Adrenal gland (tissue), 12 donors: Measurements from ENCODE around the gene ZNF813. TPM values are rescaled to one million over a fixed set of nuclear protein-coding genes. Genes with fewer than 3 reads are reported as not detected.
A peak's percentile ranks its signal among the peaks of the same experiment; 100 is the strongest.

ENCODE experiments used
- DNase-seq, 7 donors: peaks; one replicate each; pipeline ENCODE4 v3.0.0-alpha.2; 2019 to 2020
- H3K27ac ChIP-seq, 5 donors: fragments of 200-600 bp; sonication (generic) in 4 of 5; 1 replicate in 3 of 5; 2 replicates in 2 of 5; pipeline versions ENCODE4 v1.5.1 to v1.8.0; 2016 to 2020; ENCODE audit warnings: mild to moderate bottlenecking in 1 of 5
- H3K27me3 ChIP-seq: fragments of 200-600 bp; 2 replicates; pipeline ENCODE4 v1.8.0; 2021
- H3K36me3 ChIP-seq, 2 donors: fragments of 200-600 bp; replicated peaks in 1 of 2; 1 replicate in 1 of 2; 2 replicates in 1 of 2; pipeline versions ENCODE4 v1.5.1 to v1.8.0; 2018 to 2022
- H3K4me1 ChIP-seq, 2 donors: fragments of 200-600 bp; replicated peaks in 1 of 2; 1 replicate in 1 of 2; 2 replicates in 1 of 2; pipeline versions ENCODE4 v1.5.1 to v1.8.0; 2018 to 2021
- H3K4me3 ChIP-seq, 4 donors: fragments of 200-600 bp; sonication (generic) in 3 of 4; one replicate each; pipeline ENCODE4 v1.5.1; 2016 to 2018
- H3K9me3 ChIP-seq, 3 donors: fragments of 200-600 bp; sonication (generic) in 1 of 3; replicated peaks in 1 of 3; 1 replicate in 2 of 3; 2 replicates in 1 of 3; pipeline versions ENCODE4 v1.5.1 to v1.8.0; 2016 to 2021
- CTCF ChIP-seq, 6 experiments: fragments of 450-650 bp in 4 of 6; fragments of 200-600 bp in 2 of 6; sonication (generic) in 1 of 6; IDR thresholded peaks; 1 replicate in 5 of 6; 2 replicates in 1 of 6; pipeline versions ENCODE4 v1.5.1 to v1.8.0; 2016 to 2021; ENCODE audit warnings: antibody characterized with exemption in 6 of 6, mild to moderate bottlenecking in 2 of 6, moderate library complexity in 1 of 6
- POLR2A ChIP-seq, 2 donors: fragments of 450-650 bp; IDR thresholded peaks; one replicate each; pipeline ENCODE4 v1.6.1; 2017; ENCODE audit warnings: antibody characterized with exemption in 2 of 2, mild to moderate bottlenecking in 2 of 2, moderate library complexity in 1 of 2
- WGBS, 4 donors: extraction: QIAGEN DNeasy Blood & Tissue Kit in 2 of 4; methylation state at CpG; one replicate each; pipeline versions ENCODE4 v1.1.5 to v1.1.7; 2013 to 2017; 5-methylcytosine and 5-hydroxymethylcytosine counted together
- intact Hi-C, 2 donors: fragments of 100-400 bp; cut with DNase I; formaldehyde crosslinking; loops; one replicate each; pipeline versions ENCODE4 v1.14.1 to v1.15.0; 2022 to 2023
- polyA plus RNA-seq, 3 donors: library from polyadenylated mRNA; stranded (reverse); fragments of 200-250 nt in 2 of 3; fragments of 350-450 nt in 1 of 3; fragmentation: Illumina TruSeq in 1 of 3; extraction: RNeasy Lipid Tissue Mini Kit (QIAGEN cat#74804) in 1 of 3; gene quantifications; one replicate each; pipeline ENCODE4 v1.2.3, GENCODE V29; 2013 to 2014
- total RNA-seq, 9 donors: library from RNA; depleted of rRNA in 4 of 9; stranded (reverse); fragments of >200 nt in 4 of 9; fragments of 120-200 nt in 1 of 9; fragmentation: NEBNext Ultra II Directional in 1 of 9; extraction: Animal tissue kit (Norgen Biotek cat#: 25700) in 1 of 9; gene quantifications; one replicate each; pipeline versions ENCODE4 v1.1.0 to v1.2.4, GENCODE V29; 2013 to 2023
- donor health status: healthy with polysubstance abuse.
- donor health status: Bipolar disorder and iron deficiency.
- donor health status: DM: yes; HTN: yes; CAD: no.
- donor health status: DM: no; HTN: no; CAD: no.
- donor health status: DM: no; HTN: no; CAD: no.
- donor health status: DM: yes; HTN: yes; CAD: no.

ZNF813 gene
- total and polyA plus RNA-seq, 12 donors = 0.51 to 6.4 (median 2.5) TPM

- no peaks in the 10 kb centered on the region for H3K27me3 ChIP-seq
- no peaks in the 10 kb centered on the region for H3K9me3 ChIP-seq
- peaks cover 0 to 10% of the 10 kb centered on the region in 2 donors for H3K36me3 ChIP-seq
- peak in 5 of 6 experiments; percentile 41 to 74 (median 68) for TF ChIP-seq CTCF (IDR thresholded peaks at IDR 0.05)
- TF ChIP-seq POLR2A (IDR thresholded peaks at IDR 0.05) = peak; percentile 33 to 74
- H3K4me3 ChIP-seq = peak within 1 kb of the TSS in 3 of 4 donors; percentile 23 to 74 (median 56)
- WGBS, 4 donors = 48 to 77% (median 58%) methylated on average over 25 to 81 of the region's 81 CpGs
- DNase-seq = peak; percentile 82 to 94 (median 87)
- intact Hi-C loops = no loop called here
- H3K4me1 ChIP-seq = no peaks in the 10 kb centered on the region
- peak within 1 kb of the TSS in 4 of 5 donors; percentile 62 to 98 (median 84) for H3K27ac ChIP-seq
Measured at GRCh38 chr19:53537521-53538377, 70.2 kb downstream of the ZNF813 start, which contains the start of gene ZNF331. Gene ZNF331 (plus strand): TSS chr19:53538145. CDS start chr19:53569377, 31,232 bp downstream.

DNA sequence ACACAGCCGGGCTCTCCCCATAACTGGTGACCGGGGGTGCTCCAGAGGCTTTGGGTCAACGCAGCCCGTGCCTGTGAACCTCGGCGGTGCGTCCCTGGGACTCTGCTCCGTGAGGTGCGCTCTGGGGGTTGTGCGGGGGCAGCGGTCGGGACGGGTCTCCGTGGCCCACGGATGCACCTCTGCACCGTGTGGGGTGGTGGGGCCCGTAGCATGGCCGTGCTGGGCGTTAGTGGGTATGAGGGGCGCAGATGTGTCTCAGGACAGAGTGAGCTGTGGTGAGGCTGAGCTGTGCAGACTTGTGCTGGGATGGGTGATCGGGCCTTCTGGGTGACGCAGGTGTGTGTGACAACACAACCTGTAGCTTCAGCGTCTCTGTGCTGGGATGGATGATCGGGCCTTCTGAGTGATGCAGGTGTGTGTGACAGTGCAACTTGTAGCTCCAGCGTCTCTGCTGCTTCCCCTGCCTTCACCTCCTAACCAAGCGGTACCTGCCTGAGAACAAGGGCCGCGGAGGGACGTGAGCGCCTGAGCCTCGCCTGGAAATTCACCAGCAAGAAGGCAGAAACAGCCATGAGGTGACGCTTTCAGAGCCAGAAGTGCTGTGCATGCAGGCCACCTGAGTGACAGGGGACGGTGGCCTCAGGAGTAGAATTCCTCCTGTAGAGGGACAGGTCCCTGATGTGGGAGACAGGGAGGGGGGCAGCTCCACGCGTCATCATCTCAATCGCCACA is 71.0 kb downstream of the ZNF813 start:
- WGBS, 4 donors = 50 to 66% (median 57%) methylated on average over 19 to 36 of the region's 36 CpGs
- Histone ChIP-seq H3K27ac (peak overlapping the region in 4 of 5 donors; percentile 62 to 98 (median 84)), H3K9me3 (no peaks in the 10 kb centered on the region), H3K4me3 (peak overlapping the region in 3 of 4 donors; percentile 23 to 74 (median 56)), H3K36me3 (peaks cover 0 to 15% of the 10 kb centered on the region in 2 donors), H3K4me1 (no peaks in the 10 kb centered on the region), H3K27me3 (no peaks in the 10 kb centered on the region)
- peak in 3 of 7 donors; percentile 34 to 62 (median 39) for DNase-seq
- peak in 1 of 2 donors; percentile 1 for TF ChIP-seq POLR2A (IDR thresholded peaks at IDR 0.05)
- TF ChIP-seq CTCF (IDR thresholded peaks at IDR 0.05) = no peak
- intact Hi-C loops = no loop called here

DNA sequence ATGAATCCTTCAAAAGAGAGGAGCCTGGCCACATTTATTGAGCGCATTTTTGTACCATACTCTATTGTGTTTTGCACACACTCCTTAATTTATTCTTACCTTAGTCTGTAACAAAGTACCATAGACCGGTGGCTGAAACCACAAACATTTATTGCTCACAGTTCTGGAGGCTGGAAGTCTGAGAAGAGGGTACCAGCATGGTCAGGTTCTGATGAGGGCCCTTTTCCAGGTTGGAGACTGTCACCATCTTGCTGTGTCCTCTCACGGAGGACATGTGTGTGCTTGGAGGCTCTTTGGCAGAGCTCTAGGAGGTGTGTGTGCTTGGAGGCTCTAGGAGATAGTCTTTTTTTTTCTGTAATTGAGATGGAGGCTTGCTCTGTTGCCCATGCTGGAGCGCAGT is 72.6 kb downstream of the ZNF813 start:
- intact Hi-C loops = no loop called here
- Histone ChIP-seq H3K9me3 (no peaks in the 10 kb centered on the region), H3K36me3 (peaks cover 0 to 18% of the 10 kb centered on the region in 2 donors), H3K4me1 (no peaks in the 10 kb centered on the region), H3K4me3 (no peak overlapping the region), H3K27ac (peak overlapping the region in 1 of 5 donors; percentile 89), H3K27me3 (no peaks in the 10 kb centered on the region)
- DNase-seq = no peak
- TF ChIP-seq CTCF (IDR thresholded peaks at IDR 0.05) (no peak), POLR2A (IDR thresholded peaks at IDR 0.05) (no peak)
- 71 to 98% (median 91%) methylated on average over 4 of the region's 4 CpGs for WGBS, 4 donors

DNA sequence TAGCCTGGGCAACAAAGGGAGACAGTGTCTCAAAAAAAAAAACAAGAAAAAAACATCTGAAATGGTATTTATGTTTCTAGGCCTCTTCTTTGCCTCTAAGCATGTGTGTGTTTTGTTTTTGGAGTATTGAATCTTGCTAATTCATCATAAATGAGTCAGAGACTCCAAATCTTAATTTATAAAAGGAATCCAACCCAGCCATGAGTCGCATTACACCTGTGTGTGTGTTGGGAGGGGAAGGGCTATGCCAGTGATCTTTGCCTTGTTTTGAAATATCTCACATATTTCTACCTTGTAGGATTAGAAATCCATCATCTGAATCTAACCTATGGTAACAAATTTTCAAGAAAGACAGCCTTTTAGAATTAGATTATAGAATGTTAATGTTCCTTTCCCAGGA is 74.4 kb downstream of the ZNF813 start:
- no peak for DNase-seq
- H3K27ac ChIP-seq = no peak overlapping the region
- peaks cover 0 to 3% of the 10 kb centered on the region in 2 donors for H3K4me1 ChIP-seq
- TF ChIP-seq CTCF (IDR thresholded peaks at IDR 0.05) (no peak), POLR2A (IDR thresholded peaks at IDR 0.05) (no peak)
- 76 to 96% (median 82%) methylated on average over 1 of the region's 1 CpG for WGBS, 4 donors
- no peaks in the 10 kb centered on the region for H3K9me3 ChIP-seq
- H3K4me3 ChIP-seq = no peak overlapping the region
- intact Hi-C loops = no loop called here
- no peaks in the 10 kb centered on the region for H3K27me3 ChIP-seq
- peaks cover 0 to 18% of the 10 kb centered on the region in 2 donors for H3K36me3 ChIP-seq
